Lower leg skin (tissue), 4 donors: ENCODE measurements around the gene ZFPM1. TPM values are rescaled to one million over a fixed set of nuclear protein-coding genes. Genes with fewer than 3 reads are reported as not detected.

Source experiments
- DNase-seq, 2 donors: peaks; one replicate each; pipeline ENCODE4 v3.0.0-alpha.2; 2019; ENCODE audit warnings: low spot score in 2 of 2
- H3K4me3 ChIP-seq: fragments of 200-600 bp; sonication (generic); 2 replicates; pipeline ENCODE4 v1.5.1; 2017; ENCODE audit warnings: mild to moderate bottlenecking, low read depth; ENCODE audit not compliant: poor library complexity, severe bottlenecking
- CTCF ChIP-seq, 3 donors: fragments of 450-650 bp; IDR thresholded peaks; one replicate each; pipeline ENCODE4 v1.5.1; 2016; ENCODE audit warnings: antibody characterized with exemption in 3 of 3, mild to moderate bottlenecking in 3 of 3, moderate library complexity in 2 of 3
- POLR2A ChIP-seq, 2 donors: fragments of 450-650 bp; IDR thresholded peaks; one replicate each; pipeline ENCODE4 v1.6.1; 2016 to 2017; ENCODE audit warnings: antibody characterized with exemption in 2 of 2, mild to moderate bottlenecking in 1 of 2, moderate library complexity in 1 of 2
- WGBS, 2 donors: methylation state at CpG; one replicate each; pipeline ENCODE4 v1.1.5; 2018; 5-methylcytosine and 5-hydroxymethylcytosine counted together
- intact Hi-C: fragments of 100-400 bp; cut with DNase I; formaldehyde crosslinking; loops from one replicate; pipeline ENCODE4 v1.15.0; 2023; ENCODE audit warnings: low total_unique reads
- total RNA-seq, 4 donors: library from RNA; depleted of rRNA; stranded (reverse); fragments of >200 nt; gene quantifications; one replicate each; pipeline ENCODE4 v1.1.0, GENCODE V29; 2016

The ZFPM1 gene
- total RNA-seq, 4 donors from 2014 or later: 2.0 to 4.0 (median 3.1) TPM

GRCh38 chr16:88476817-88477397 is 23.8 kb downstream of the ZFPM1 start:
- DNase-seq: no peak
- TF ChIP-seq CTCF (IDR thresholded peaks at IDR 0.05): no peak
- TF ChIP-seq POLR2A (IDR thresholded peaks at IDR 0.05): no peak
- no peak overlapping the region for H3K4me3 ChIP-seq
- 92 to 93% methylated on average over 26 of the region's 26 CpGs for WGBS, 2 donors
- intact Hi-C loops: no loop called here

GRCh38 chr16:88477631-88478519 is 24.8 kb downstream of the ZFPM1 start:
- TF ChIP-seq POLR2A (IDR thresholded peaks at IDR 0.05) (no peak), CTCF (IDR thresholded peaks at IDR 0.05) (no peak)
- no peak overlapping the region for H3K4me3 ChIP-seq
- 64 to 77% methylated on average over 24 to 27 of the region's 27 CpGs for WGBS, 2 donors
- intact Hi-C loops: no loop called here
- DNase-seq: no peak

GRCh38 chr16:88478889-88479792 is 26.1 kb downstream of the ZFPM1 start:
- intact Hi-C loops: no loop called here
- DNase-seq: no peak

DNA sequence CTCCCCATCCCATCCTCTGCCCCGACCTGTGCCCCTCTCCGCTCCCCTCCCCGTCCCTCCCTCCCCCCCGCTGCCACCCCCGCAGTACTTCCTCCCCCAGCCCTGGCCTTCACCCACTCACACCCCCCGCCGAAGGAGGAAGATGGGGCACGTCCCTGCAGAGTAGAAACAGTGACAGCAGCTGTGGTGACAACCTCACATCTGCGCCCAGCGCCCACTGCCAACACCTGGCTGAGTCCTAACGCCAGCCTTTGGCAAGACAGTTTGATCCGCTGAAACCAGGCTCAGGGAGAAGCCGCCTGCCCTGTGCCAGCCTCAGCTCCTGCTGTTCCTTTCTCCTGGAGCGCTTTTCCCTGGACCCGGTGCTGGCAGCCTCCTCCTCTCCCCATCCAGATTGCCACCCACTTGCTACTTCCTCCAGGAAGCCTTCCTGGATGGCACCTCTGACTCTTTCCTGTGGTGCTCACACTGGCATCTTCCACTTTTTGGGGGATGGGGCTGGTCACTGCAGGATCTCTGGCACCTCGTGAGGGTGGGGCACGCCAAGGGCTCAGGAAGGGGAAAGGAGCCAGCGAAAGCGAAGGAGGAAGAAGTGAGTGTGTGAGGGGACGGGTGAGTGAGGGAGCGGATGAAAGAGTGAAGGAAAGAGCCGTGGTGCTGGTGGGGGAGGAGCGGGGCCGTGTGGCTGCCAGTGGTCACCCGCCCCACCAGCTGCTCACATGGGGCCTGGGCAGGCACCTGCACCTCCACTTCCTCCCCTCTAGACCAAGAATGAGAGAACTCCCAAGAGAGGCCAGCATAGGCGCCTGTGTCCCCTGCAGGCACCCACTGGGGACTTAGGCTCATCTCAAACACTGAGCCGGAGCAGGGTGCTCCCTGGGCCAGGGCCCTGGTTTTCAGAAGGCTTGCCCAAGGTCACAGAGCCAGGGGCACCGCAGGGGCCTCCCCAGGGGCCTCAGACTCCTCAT is 27.0 kb downstream of the ZFPM1 start:
- no peak overlapping the region for H3K4me3 ChIP-seq
- intact Hi-C loops: no loop called here
- no peak for DNase-seq
- TF ChIP-seq CTCF (IDR thresholded peaks at IDR 0.05) (no peak), POLR2A (IDR thresholded peaks at IDR 0.05) (no peak)
- WGBS, 2 donors: 85% methylated on average over 25 to 27 of the region's 28 CpGs

More at GRCh38 chr16:88478889-88479792, 26.1 kb downstream of the ZFPM1 start:
- 83 to 86% methylated on average over 25 to 39 of the region's 39 CpGs for WGBS, 2 donors
- TF ChIP-seq POLR2A (IDR thresholded peaks at IDR 0.05): no peak
- no peak for TF ChIP-seq CTCF (IDR thresholded peaks at IDR 0.05)
- no peak overlapping the region for H3K4me3 ChIP-seq

GRCh38 chr16:88480829-88481228 is 27.7 kb downstream of the ZFPM1 start:
- no peak overlapping the region for H3K4me3 ChIP-seq
- WGBS, 2 donors: 75% methylated on average over 19 of the region's 19 CpGs
- DNase-seq: no peak
- TF ChIP-seq CTCF (IDR thresholded peaks at IDR 0.05) (no peak), POLR2A (IDR thresholded peaks at IDR 0.05) (no peak)
- intact Hi-C loops: no loop called here
